ENCODE measurements around the gene AKAP5. TPM values are rescaled to one million over a fixed set of nuclear protein-coding genes. Genes with fewer than 3 reads are reported as not detected.

The AKAP5 gene
- total and polyA plus RNA-seq, 2 of the 13 experiments (the other 11 are each of a cell fraction or from before 2014, with no cell fraction given), result 0.18 to 1.5 TPM

DNA sequence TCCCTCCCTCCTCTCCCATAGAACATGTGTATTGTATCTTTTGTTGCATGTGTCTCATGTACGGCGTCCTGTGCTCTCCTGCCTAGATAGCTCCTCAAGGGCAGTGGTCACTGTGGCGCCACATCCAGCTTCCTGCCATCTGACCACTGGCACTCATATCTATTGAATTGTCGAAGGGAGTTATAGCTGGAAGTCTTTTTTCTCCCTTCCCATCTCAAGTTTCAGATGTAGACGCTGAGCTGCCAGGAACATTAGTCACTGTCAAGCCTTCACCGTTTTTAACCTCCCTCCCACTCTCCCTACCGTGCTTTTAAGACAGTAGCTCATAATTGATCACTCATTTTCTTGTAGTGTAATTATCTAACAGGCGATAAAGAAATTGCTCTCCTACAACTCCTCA, 44.1 kb upstream of the AKAP5 start (continued):
- no peak for TF ChIP-seq DMAP1 (CRISPR knock-in tag; IDR thresholded peaks at IDR 0.05)
- no peak for TF ChIP-seq ZNF550 (CRISPR knock-in tag; IDR thresholded peaks at IDR 0.05; ENCODE audit: borderline replicate concordance)

DNA sequence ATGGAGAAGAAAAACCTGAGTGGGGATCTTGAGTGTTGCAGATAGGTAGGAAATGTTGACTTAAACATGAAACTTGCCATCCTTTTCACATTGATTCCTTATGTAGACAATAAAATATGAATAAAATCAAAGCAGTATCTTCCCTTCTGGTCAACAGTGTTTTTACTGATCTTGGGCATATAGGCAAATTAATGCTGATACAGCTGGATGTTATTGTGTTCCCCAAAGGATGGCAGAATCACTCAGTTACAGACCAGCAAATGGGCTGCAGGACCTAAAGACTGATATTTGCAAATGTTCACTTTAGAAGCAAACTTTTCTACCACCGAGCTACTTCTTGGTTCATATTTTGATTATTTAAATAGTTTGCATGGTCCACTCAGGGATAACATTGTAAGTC, 43.3 kb upstream of the AKAP5 start:
- H3K4me1 ChIP-seq (ENCODE audit: insufficient read depth, low read length), result no peaks in the 10 kb centered on the region
- no peak overlapping the region for H3K9ac ChIP-seq (ENCODE audit: insufficient read depth, low read depth, low read length)
- no peak for ATAC-seq
- intact Hi-C loops (cut with micrococcal nuclease; ENCODE audit: unreplicated experiment) (no loop called here), in situ Hi-C loops (cut with HindIII; ENCODE audit: extremely low pct_ligation_motif_present, low pct_unique_long_range_greater_than_20kb) (no loop called here)
- CTCF ChIA-PET (ENCODE audit: low intra/inter-chr PET ratio, low total read pairs), result no interaction called here
- TF ChIP-seq MAFF (IDR thresholded peaks at IDR 0.05; ENCODE audit: low read depth, low read length), result peak; percentile 77
- peak; percentile 64 to 84 for TF ChIP-seq MAFK (conservative IDR thresholded peaks at IDR 0.05 in 1 of 2, IDR thresholded peaks at IDR 0.05 in 1 of 2; ENCODE audit: low read length in 2 of 2)
- no peak for TF ChIP-seq MAF1 (CRISPR knock-in tag; IDR thresholded peaks at IDR 0.05; ENCODE audit: borderline replicate concordance)
- 89% methylated on average over 1 of the region's 1 CpG for WGBS (ENCODE audit: low lambda C conversion rate)
- FAIRE-seq, result no peak
- POLR2A ChIA-PET, result interaction anchor here (1.0 kb wide), 1 partner anchor 34 kb away, joined by 6 read pairs; the partner anchor contains the start of gene MTHFD1
- no peaks in the 10 kb centered on the region for H4K20me1 ChIP-seq (ENCODE audit: insufficient read depth, low read length)
- no peaks in the 10 kb centered on the region for H3K27me3 ChIP-seq (ENCODE audit: control insufficient read depth in 1 of 2, insufficient read depth in 2 of 2, low read length in 2 of 2)
- no TSS peak for BruUV-seq (replicated peaks)
- DNase-seq (ENCODE audit: low spot score), result no peak
- H3K79me2 ChIP-seq (ENCODE audit: insufficient read depth, low read length), result no peaks in the 10 kb centered on the region
- peaks cover 22 to 76% of the 10 kb centered on the region in 2 experiments for H3K36me3 ChIP-seq (replicated peaks in 1 of 2; ENCODE audit: control insufficient read depth in 1 of 2, insufficient read depth in 2 of 2, low read length in 2 of 2)
- H3K4me3 ChIP-seq (replicated peaks in 1 of 3; ENCODE audit: insufficient read depth in 1 of 3, low read depth in 2 of 3, low read length in 3 of 3), result no peak overlapping the region
- no peak overlapping the region for H3K4me2 ChIP-seq (ENCODE audit: low read depth, low read length)
- H3K9me3 ChIP-seq (ENCODE audit: low read length), result no peaks in the 10 kb centered on the region
- H3K27ac ChIP-seq (ENCODE audit: extremely low read length, insufficient read depth, low read length), result no peak overlapping the region
- no peak overlapping the region for H2AFZ ChIP-seq (ENCODE audit: low read length)

DNA sequence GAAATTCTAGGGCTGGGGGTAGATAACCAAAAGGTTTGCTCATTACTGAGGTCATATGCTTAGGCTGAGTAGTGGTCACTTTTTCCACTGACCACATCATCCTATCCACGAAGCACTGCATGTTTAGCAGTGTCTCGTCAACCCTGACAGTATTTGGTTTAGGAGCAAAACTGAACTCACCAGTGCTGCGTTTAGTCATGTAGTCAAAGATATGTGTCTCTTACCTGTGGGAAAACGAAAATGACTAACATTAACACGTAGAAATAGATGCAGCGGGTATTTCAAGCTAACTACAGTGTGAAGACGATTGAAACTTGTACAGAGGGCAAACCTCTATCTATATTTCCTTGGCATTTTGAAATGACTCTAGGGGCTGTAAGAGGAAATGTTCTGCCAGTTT, 42.5 kb upstream of the AKAP5 start:
- DNase-seq (ENCODE audit: low spot score) (no peak), ATAC-seq (no peak), FAIRE-seq (no peak)
- Histone ChIP-seq H3K4me1 (ENCODE audit: insufficient read depth, low read length) (no peaks in the 10 kb centered on the region), H3K79me2 (ENCODE audit: insufficient read depth, low read length) (no peaks in the 10 kb centered on the region), H3K4me3 (replicated peaks in 1 of 3; ENCODE audit: insufficient read depth in 1 of 3, low read depth in 2 of 3, low read length in 3 of 3) (no peak overlapping the region), H4K20me1 (ENCODE audit: insufficient read depth, low read length) (no peaks in the 10 kb centered on the region), H2AFZ (ENCODE audit: low read length) (no peak overlapping the region), H3K4me2 (ENCODE audit: low read depth, low read length) (no peak overlapping the region), H3K27ac (ENCODE audit: extremely low read length, insufficient read depth, low read length) (no peak overlapping the region), H3K9ac (ENCODE audit: insufficient read depth, low read depth, low read length) (no peak overlapping the region), H3K9me3 (ENCODE audit: low read length) (no peaks in the 10 kb centered on the region), H3K36me3 (replicated peaks in 1 of 2; ENCODE audit: control insufficient read depth in 1 of 2, insufficient read depth in 2 of 2, low read length in 2 of 2) (peaks cover 27 to 76% of the 10 kb centered on the region in 2 experiments), H3K27me3 (ENCODE audit: control insufficient read depth in 1 of 2, insufficient read depth in 2 of 2, low read length in 2 of 2) (no peaks in the 10 kb centered on the region)
- intact Hi-C loops (cut with micrococcal nuclease; ENCODE audit: unreplicated experiment) (no loop called here), in situ Hi-C loops (cut with HindIII; ENCODE audit: extremely low pct_ligation_motif_present, low pct_unique_long_range_greater_than_20kb) (no loop called here)
- WGBS (ENCODE audit: low lambda C conversion rate), result 96% methylated on average over 7 of the region's 7 CpGs
- no peak for TF ChIP-seq FOXM1 (CRISPR knock-in tag; IDR thresholded peaks at IDR 0.05)
- TF ChIP-seq, protein P1, sequence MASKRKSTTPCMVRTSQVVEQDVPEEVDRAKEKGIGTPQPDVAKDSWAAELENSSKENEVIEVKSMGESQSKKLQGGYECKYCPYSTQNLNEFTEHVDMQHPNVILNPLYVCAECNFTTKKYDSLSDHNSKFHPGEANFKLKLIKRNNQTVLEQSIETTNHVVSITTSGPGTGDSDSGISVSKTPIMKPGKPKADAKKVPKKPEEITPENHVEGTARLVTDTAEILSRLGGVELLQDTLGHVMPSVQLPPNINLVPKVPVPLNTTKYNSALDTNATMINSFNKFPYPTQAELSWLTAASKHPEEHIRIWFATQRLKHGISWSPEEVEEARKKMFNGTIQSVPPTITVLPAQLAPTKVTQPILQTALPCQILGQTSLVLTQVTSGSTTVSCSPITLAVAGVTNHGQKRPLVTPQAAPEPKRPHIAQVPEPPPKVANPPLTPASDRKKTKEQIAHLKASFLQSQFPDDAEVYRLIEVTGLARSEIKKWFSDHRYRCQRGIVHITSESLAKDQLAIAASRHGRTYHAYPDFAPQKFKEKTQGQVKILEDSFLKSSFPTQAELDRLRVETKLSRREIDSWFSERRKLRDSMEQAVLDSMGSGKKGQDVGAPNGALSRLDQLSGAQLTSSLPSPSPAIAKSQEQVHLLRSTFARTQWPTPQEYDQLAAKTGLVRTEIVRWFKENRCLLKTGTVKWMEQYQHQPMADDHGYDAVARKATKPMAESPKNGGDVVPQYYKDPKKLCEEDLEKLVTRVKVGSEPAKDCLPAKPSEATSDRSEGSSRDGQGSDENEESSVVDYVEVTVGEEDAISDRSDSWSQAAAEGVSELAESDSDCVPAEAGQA (IDR thresholded peaks at IDR 0.05; ENCODE audit: low read depth), result no peak
- TF ChIP-seq, protein P1 (CRISPR knock-in tag; IDR thresholded peaks at IDR 0.05; ENCODE audit: borderline replicate concordance), result no peak
- no TSS peak for BruUV-seq (replicated peaks)
- CTCF ChIA-PET (ENCODE audit: low intra/inter-chr PET ratio, low total read pairs), result no interaction called here
- POLR2A ChIA-PET, result interaction anchor here (1.0 kb wide), 1 partner anchor 35 kb away, joined by 6 read pairs; the partner anchor contains the start of gene MTHFD1

All from HepG2 (cell line).